HEK293T (cell line): ENCODE results near the gene CNPY1.

Experiments used
- ARNT ChIP-seq: fragments of 450-650 bp; IDR thresholded peaks from 2 replicates; pipeline ENCODE4 v1.6.1; 2017; ENCODE audit warnings: mild to moderate bottlenecking
- ELF4 ChIP-seq: fragments of 450-650 bp; IDR thresholded peaks from 2 replicates; pipeline ENCODE4 v1.6.1; 2017; ENCODE audit warnings: antibody characterized with exemption
- FOXA1 ChIP-seq: fragments of 450-650 bp; IDR thresholded peaks from 2 replicates; pipeline ENCODE4 v1.6.1; 2016; ENCODE audit warnings: mild to moderate bottlenecking
- FOXK2 ChIP-seq: fragments of 450-650 bp; IDR thresholded peaks from 2 replicates; pipeline ENCODE4 v1.6.1; 2016; ENCODE audit warnings: mild to moderate bottlenecking
- FOXM1 ChIP-seq: fragments of 450-650 bp; IDR thresholded peaks from 2 replicates; pipeline ENCODE4 v1.6.1; 2017; ENCODE audit warnings: mild to moderate bottlenecking, borderline replicate concordance
- SP1 ChIP-seq: fragments of 450-650 bp; IDR thresholded peaks from 2 replicates; pipeline ENCODE4 v1.6.1; 2017
- SUZ12 ChIP-seq: fragments of 450-650 bp; IDR thresholded peaks from 2 replicates; pipeline ENCODE4 v1.6.1; 2016; ENCODE audit warnings: mild to moderate bottlenecking
- TARDBP ChIP-seq: fragments of 450-650 bp; IDR thresholded peaks from 2 replicates; pipeline ENCODE4 v1.6.1; 2016

- TF ChIP-seq SP1, result no peak
- TF ChIP-seq FOXM1, result no peak
- TF ChIP-seq SUZ12, result no peak
- TF ChIP-seq FOXA1, result no peak
- no peak for TF ChIP-seq FOXK2
- TF ChIP-seq ARNT, result no peak
- TF ChIP-seq TARDBP, result no peak
- TF ChIP-seq ELF4, result no peak
Measured at GRCh38 chr7:155509359-155509724, 37.0 kb downstream of the CNPY1 start.
